GM21423 (cell line): ENCODE data around the gene PPIF.
"Not testable (repeated sequence)": the region's sequence is repeated elsewhere in the genome, so short reads cannot be mapped to it uniquely, and the experiment has no call there.

Source experiments
- ATAC-seq: cut with Tn5 transposase; IDR thresholded peaks from one replicate; pipeline ENCODE4 v1.9.1; 2021; ENCODE audit warnings: mild to moderate bottlenecking, moderate library complexity; ENCODE audit not compliant: unreplicated experiment

Gene PPIF

DNA sequence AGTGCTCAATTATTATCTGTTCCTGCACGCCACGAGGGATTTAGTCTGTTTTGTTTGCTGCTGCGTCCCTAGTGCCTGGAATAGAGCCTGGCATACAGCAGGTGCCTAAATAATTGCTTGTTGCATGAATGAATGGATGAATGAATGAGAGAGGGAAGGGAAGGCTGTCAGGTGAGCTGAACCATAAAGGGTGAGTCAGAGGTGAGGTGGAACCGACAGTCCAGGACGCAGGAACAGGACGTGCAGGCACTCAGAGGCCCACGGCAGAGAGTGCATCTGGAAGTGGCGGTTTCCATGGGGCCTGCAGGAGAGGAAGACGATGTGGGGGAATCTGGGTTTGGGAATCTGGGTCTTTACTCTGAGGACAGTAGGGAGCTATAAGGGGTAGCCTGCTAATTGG, 17.7 kb upstream of the PPIF start:
- no peak for ATAC-seq

- no peak for ATAC-seq
Observed at GRCh38 chr10:79331226-79331625, 16.0 kb upstream of the PPIF start.

DNA sequence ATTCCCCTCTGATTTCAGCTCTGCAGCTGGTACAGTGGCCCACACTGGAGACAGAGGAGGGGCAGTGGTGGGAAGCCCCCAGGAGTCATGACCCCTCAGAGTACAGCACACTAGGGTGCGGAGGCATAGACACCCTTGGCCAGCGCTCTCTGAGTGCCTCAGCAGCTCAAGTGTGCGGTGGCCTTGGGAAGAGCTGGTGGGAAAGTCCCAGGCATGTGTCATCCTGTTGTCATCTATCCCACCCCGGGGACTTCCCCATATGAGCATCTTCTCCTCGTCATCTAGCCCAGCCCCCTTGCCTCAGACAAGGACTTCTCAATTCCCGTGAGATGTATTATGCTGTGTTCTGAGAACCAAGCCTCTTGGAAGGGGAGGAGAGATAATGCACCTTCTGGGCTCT, 15.6 kb upstream of the PPIF start:
- ATAC-seq: peak; percentile 77

DNA sequence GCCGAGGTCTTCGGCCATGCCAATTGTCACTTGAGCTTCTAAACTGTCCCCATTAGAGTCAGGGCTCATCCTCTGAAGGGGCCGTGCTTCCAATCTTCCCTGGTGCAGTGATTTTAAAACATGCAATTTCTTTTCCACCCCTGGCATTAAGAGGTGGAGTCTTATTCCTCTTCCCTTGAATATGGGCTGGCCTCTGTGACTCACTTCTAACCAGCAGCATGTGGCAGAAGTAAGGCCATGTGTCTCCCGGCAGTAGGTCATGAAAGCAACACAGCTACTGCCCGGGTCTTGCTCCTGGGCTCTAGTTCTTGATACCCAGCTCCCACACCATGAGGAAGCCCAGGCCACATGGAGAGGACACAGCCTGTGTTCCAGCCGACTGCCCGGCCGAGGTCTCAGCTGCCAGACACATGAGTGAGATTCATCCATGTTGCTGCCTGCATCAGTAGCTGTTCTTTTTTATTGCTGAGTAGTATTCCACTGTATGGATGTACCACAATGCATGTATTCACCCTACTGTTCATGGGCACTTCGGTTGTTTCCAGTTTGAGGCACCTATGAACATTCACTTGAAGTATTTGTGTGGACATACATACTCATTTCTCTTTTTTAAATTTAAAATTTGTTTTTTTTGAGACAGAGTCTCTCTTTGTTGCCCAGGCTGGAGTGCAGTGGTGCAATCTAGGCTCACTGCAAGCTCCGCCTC, 14.5 kb upstream of the PPIF start:
- not testable (repeated sequence) for ATAC-seq

DNA sequence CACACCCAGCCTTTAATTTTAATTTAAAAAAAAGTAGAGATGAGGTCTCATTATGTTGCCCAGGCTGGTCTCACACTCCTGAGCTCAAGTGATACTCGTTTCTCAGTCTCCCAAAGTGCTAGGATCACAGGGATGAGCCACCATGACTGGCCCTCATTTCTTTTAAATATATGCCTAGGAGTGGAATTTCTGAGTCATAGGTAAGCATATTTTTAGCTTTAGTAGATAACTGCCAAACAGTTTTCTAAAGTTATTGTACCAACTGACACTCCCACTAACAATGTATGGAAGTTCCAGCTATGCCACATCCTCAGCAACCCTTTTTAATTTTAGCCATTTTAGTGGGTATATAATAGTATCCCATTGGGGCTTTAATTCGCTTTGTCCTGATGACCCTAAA, 13.8 kb upstream of the PPIF start:
- ATAC-seq: no peak

DNA sequence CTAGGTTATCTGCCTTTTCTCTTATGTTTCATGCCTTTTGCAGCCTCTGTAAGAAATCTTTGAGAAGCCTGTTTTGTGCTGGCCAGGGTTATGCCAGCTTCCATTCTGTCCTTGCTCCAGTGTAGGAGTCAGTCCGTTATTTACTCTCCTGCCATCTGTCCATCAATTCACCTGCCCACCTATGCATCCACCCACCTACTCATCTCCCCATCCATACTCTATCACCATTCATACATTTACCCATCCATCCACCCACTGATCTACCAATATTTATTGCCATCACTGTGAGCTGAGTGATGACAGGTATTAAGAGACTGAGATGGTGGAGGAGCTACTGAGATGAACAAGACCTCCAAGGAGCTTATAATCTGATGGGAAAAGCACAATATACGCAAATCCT, 12.7 kb upstream of the PPIF start:
- ATAC-seq: no peak

DNA sequence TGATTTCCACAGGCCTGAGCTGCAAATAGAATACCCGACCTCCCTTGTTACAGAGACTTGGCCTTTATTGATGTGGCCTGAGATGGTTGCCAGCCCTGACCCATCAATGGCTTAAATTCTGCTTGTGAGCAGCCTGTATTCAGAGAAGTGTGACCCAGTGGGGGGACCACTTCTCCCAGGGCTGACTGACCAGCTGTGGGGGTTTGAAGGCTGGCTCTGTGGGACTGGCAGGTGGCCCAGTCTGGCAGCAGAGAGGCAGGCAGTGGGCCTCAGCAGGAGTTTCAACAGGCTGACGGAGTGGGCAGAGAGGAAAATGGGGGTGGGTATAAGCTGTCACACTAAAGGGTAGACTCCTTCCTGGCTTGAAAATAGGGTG, 12.2 kb upstream of the PPIF start:
- no peak for ATAC-seq

- no peak for ATAC-seq
Observed at GRCh38 chr10:79335470-79336235, 11.6 kb upstream of the PPIF start.

- ATAC-seq: no peak
Observed at GRCh38 chr10:79336276-79336675, 11.0 kb upstream of the PPIF start.

GRCh38 chr10:79336739-79337138, 10.5 kb upstream of the PPIF start:
- ATAC-seq: no peak

DNA sequence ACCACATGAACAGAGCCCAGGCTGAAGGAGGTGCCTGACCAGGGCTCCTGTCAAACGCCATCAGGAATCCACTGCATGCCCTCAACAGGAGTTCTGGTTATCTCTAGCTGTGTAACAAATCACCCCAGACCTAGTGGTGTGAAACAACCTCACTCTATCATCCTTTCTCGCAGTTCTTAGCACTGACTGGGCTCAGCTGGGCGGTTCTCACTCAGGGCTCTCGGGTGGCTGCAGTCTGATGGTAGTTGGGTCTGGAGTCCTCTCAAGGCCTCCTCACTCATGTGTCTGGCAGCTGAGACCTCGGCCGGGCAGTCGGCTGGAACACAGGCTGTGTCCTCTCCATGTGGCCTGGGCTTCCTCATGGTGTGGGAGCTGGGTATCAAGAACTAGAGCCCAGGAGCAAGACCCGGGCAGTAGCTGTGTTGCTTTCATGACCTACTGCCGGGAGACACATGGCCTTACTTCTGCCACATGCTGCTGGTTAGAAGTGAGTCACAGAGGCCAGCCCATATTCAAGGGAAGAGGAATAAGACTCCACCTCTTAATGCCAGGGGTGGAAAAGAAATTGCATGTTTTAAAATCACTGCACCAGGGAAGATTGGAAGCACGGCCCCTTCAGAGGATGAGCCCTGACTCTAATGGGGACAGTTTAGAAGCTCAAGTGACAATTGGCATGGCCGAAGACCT, 9.3 kb upstream of the PPIF start:
- ATAC-seq: not testable (repeated sequence)

DNA sequence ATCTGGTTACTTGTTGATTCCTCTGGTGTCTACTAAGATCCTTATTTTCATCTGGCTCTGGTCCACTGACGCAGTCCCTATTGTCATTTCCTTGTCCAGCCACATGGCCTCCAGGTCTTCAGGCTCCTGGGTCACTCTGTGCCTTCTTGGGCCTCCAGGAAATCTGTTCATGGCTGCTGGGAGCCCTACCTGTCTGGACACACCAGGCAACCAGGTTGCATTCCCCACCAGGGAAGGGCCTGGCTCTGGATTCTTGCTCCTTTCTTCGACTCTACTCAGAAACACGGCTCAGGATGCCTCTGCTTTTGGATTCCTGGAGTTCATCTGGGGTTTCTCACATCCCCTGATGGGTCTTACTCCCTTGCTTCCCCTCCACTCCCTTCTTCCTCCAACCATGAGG, 8.0 kb upstream of the PPIF start:
- ATAC-seq: no peak

- no peak for ATAC-seq
Observed at GRCh38 chr10:79340646-79341244, 6.5 kb upstream of the PPIF start.

DNA sequence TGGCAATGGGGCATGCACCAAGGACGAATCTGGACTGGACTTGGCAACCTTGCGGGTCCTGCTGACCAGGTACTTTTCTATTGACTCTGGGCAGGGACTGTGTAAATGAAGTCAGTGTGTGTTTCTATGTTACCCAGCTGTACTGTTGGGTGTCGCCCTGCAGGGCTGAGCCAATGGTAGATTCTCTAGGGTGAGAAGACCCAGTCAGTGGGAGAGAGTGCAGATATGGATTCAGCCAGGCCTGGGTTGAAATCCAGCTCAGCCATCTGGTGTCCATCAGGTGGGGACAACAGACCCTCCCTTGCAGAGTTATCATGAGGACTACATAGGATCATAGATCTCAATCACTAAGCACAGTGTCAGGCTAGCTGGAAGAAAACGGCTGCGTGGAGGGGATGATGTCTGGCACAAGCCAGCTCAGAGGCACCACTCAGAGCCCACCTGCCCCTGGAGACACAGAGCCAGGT, 4.9 kb upstream of the PPIF start:
- ATAC-seq: no peak

- no peak for ATAC-seq
Observed at GRCh38 chr10:79342811-79343561, 4.3 kb upstream of the PPIF start.

DNA sequence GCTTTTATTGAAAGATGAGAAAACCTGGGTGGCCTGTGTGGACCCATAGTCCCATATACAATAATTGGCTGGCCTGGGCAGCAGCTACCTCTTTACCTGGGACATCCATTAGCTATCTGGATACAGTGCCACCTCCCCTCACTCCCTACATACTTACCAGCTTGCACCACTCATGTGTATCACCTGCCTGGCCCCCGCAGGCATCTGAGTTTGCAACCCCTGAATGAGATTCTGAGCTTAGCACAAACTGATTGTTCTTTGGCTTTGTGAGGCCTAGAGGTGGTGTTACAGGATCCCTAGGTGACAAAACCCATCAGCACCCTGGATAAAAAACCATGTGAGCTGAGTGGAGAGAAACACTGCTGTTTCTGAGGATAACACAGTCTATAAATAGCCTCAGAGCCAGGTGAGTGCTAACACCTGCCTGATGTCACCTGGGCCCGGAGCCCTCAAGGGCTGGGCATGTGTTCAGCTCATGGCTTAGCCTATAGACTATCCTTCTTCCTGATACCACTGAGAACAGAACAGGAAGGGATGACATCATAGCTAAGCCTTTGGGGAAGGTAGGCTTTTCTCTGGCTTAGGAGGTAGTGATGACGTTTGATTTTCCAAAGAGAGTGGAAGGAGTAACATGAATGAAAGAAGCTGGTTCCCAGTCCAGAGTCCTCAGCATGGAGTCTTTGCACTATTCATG, 2.6 kb upstream of the PPIF start:
- no peak for ATAC-seq

DNA sequence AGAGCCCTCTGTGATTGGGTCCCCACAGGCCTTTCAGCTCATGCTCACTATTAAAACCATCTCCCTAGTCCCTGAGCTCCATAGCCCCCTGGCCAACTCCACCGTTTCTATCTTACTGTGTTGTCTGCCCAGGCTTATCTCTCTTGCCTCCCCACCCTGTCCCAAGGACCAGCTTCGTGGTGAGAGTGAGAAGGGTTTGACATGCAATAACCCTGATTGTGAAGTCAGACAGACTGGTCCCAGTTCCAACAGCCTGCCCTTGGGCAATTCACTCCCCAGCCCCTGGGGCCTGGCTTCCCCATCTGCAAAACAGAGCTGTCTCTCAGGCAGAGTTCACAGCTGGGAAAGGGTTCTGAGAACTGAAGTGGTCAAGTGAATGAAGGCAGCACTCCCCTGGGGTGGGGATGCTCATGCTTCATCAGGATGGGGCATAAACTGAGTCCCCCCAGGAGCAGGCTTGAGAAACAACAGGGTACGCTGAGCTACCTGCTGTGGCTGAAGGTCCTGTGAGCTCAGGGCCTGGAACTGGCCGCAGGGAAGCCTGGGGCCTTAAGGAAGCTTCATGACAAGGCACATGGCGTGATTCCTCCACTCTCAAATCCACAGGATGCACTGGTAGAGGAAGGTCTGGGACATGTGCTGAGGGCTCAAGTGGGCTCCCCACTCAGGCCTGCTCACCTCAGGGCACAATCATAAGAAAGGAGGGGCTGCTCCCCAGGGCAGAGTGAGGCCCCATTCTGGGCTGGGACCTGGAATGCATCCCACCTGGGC, 1.8 kb upstream of the PPIF start:
- no peak for ATAC-seq

- ATAC-seq: no peak
Observed at GRCh38 chr10:79346012-79346340, 1.3 kb upstream of the PPIF start.

DNA sequence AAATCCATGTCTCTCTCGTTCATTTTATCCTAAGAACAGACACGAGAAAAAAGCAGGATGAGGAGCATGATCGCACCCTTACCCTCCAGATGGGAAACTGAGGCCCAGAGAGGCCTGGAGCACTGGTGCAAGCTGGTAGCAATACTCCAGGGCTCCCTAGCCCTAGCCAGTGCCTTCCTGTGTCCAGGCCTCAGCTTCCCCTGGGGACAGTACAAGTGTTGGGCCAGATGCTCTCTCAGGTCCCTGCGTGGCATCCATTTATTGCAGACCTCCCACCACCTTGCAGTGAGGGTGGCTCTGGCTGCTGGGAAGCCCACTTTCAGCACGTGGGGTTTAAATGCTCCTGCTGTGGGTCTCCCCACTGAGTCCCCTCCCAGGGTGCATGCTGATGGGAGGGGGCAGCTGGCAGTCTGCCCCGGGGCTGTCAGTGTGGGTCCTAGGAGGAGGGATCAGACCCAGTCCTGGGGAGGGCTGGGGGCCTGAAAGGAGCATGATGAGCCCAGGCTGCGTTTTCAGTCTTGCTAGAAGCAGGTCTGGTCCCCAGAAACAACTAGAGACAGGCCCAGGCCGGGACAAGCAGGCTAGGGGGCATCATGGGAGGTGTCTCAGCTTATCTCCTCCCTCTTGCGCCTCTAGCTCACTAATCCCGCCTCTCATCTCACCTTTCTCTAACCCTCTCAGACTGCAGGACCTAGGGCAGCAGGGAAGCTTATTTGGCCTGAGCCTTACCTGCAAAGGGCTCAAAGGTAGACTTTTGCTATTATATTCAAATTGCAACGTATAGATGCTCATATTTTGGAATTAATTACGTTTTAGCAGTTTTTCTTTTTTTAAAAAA, 662 bp upstream of the PPIF start:
- ATAC-seq: no peak
